HAP-1 (cell line): Measurements from ENCODE around the gene PLAAT3.
A peak's percentile ranks its signal among the peaks of the same experiment; 100 is the strongest.
"Not testable (repeated sequence)": the region's sequence is repeated elsewhere in the genome, so short reads cannot be mapped to it uniquely, and the experiment has no call there.

Experiments
- DNase-seq, 2 experiments: peaks; one replicate each; pipeline ENCODE4 v3.0.0-alpha.2; 2016 to 2020; ENCODE audit warnings: low spot score in 2 of 2
- H3K27me3 ChIP-seq: fragments of 250-450 bp; sonication (Bioruptor Pico); 2 replicates; pipeline ENCODE4 v1.5.1; 2020; ENCODE audit warnings: low read depth, mild to moderate bottlenecking, moderate library complexity
- H3K36me3 ChIP-seq: fragments of 250-450 bp; sonication (Bioruptor Pico); replicated peaks from 2 replicates; pipeline ENCODE4 v1.5.1; 2020; ENCODE audit warnings: mild to moderate bottlenecking
- H3K4me1 ChIP-seq: fragments of 250-450 bp; sonication (Bioruptor Pico); 2 replicates; pipeline ENCODE4 v1.5.1; 2020; ENCODE audit warnings: mild to moderate bottlenecking
- H3K4me3 ChIP-seq: fragments of 250-450 bp; sonication (Bioruptor Pico); 2 replicates; pipeline ENCODE4 v1.5.1; 2020; ENCODE audit warnings: mild to moderate bottlenecking, moderate library complexity
- H3K9me3 ChIP-seq: fragments of 250-450 bp; sonication (Bioruptor Pico); 2 replicates; pipeline ENCODE4 v1.5.1; 2020; ENCODE audit warnings: mild to moderate bottlenecking, moderate library complexity
- in situ Hi-C: fragments of 300-500 bp; cut with MboI; formaldehyde crosslinking; loops from 3 replicates; pipeline ENCODE4 v1.14.3; 2020; ENCODE audit warnings: low sequenced_read_pairs, inconsistent platforms, mixed read lengths

The PLAAT3 gene

DNA sequence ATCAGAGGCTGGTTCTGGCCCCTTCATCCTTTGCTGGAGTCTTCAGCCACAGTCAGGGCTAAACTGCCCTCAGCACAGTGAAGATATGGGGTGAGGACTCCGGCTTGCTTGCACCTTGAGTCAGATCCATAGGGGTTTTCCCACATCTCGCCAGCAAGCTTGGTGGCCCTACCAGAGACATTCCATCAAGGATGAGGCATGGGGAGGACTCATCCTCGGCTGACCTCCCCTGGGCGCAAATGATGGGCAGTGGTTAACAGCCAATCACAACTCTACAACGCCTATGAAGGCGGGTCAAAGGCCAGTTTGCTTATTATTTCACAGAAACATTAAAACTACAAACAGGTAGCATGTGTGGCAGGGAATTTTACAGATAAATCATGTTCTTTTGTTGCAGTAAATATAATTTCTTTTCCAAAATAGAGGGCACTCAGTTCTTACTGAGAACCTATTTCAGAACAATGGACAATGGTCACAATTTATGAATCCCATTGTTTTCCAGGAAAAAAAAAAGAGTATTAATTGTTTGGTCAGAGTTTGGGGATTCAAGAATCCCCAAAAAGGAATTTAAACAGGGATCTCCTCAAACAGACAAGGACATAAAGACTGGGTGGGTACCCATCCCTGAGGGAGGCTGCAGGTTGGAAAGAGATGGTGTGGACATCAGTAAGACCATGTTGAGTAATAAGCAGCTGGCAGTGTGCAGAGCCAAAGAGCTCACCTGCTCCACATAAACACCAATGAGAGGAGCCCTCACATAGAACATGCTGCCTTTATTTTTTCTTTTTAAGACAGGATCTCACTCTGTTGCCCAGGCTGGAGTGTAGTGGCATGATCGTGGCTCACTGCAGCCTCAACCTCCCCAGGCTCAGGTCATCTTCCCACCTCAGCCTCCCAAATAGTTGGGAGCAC is 14.8 kb downstream of the PLAAT3 start:
- no peak for DNase-seq
- Histone ChIP-seq H3K36me3 (peaks cover 33% of the 10 kb centered on the region), H3K27me3 (no peaks in the 10 kb centered on the region), H3K4me1 (peaks cover 18% of the 10 kb centered on the region), H3K9me3 (no peaks in the 10 kb centered on the region), H3K4me3 (no peak overlapping the region)
- in situ Hi-C loops: no loop called here

DNA sequence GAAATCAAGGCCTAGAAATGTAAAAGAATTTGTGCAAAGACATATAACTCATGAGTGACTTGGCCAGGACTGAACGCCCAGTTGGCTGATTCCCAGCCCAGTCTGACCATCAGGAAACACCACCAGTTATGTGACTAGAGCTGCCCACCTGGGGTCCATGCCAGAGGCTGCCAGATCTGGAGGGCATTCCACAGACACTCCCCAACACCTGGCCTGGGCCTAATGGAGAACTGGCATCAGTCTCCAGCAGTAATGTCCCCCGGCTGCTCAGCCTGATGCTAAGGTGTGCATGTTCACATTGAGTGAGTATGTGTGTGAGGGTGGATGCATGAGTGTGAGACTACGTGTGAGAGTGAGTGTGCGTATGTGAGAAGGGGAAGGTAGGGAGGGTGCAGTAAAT is 15.7 kb downstream of the PLAAT3 start:
- H3K4me3 ChIP-seq: no peak overlapping the region
- peaks cover 8% of the 10 kb centered on the region for H3K4me1 ChIP-seq
- in situ Hi-C loops: no loop called here
- no peaks in the 10 kb centered on the region for H3K9me3 ChIP-seq
- no peaks in the 10 kb centered on the region for H3K27me3 ChIP-seq
- peaks cover 36% of the 10 kb centered on the region for H3K36me3 ChIP-seq
- no peak for DNase-seq

DNA sequence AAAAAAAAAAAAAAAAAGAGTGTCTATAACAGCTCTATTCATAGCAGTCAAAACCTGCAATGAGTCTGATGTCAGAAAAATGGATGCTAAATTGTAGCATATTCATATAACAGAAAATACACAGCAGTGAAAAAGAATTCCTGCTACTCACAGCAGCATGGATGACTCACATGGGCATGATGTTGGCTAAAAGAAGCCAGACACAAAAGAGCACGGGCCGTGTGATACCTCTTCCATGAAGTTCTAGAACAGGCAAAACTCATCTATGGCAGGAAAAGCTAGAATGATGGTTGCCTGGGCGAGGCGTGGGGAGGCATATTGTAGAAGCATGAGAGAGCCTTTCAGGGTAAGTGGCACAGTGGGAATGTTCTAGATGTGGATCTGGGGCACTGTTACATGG is 18.9 kb downstream of the PLAAT3 start:
- no peaks in the 10 kb centered on the region for H3K27me3 ChIP-seq
- in situ Hi-C loops: no loop called here
- DNase-seq: peak in 1 of 2 experiments; percentile 3
- H3K9me3 ChIP-seq: no peaks in the 10 kb centered on the region
- H3K36me3 ChIP-seq: peaks cover 58% of the 10 kb centered on the region
- no peak overlapping the region for H3K4me3 ChIP-seq
- no peaks in the 10 kb centered on the region for H3K4me1 ChIP-seq

DNA sequence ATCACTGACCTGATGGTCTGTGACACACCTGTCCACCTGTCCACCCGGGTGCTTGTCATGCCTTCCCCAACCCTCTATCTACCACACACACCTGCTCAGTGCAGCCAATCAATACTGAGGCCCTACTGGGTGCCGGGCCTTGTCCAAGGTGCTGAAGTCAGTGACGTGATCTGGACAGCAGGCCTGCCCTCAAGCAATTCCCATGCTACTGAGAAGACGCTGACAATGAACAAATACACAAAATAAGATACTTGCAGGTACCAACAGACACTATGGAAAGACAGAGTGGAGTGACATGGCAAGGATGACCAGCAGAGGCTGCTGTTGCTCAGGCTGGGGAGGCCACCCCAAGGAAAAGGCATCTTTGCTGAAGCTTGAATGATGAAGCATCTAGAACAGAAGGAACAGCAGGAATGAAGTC is 21.2 kb downstream of the PLAAT3 start:
- peaks cover 69% of the 10 kb centered on the region for H3K36me3 ChIP-seq
- no peak overlapping the region for H3K4me3 ChIP-seq
- no peaks in the 10 kb centered on the region for H3K4me1 ChIP-seq
- peak in 1 of 2 experiments; percentile 59 for DNase-seq
- H3K9me3 ChIP-seq: no peaks in the 10 kb centered on the region
- no peaks in the 10 kb centered on the region for H3K27me3 ChIP-seq
- in situ Hi-C loops: no loop called here

DNA sequence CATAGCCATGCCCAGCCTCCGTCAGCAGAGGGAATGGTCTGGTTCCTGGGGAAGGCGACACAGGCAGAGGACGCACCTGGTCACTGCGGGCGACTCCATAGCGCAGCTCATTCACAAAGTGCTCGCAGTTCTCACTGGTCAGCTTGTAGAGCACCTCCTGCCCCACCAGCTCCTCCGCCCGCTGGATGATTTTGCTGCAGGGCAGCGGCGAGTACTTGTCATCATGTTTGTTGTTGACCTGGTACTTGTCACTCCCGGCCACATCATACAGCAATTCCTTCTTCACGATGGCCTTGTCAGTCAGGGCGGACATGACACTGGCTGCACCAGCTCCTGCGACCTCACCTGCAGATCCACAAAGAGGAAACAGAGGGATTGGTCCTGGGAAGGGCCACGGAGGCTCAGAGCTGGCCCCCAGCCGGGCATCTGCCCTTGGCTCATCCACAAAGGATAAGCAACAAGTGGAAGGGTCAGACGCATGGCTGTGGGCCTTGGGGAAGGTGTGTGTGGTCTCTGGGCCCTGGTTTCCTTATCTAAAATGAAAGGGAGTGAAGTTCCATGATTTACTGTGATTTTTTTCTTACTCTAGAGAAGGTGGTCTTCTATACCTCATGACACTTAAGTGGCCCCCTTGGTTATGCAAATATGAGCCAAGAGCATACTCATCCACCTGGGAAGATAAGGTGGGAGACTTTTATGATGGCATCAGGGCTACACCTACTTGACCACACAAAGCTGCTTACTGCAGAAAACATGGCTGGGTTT is 24.0 kb downstream of the PLAAT3 start:
- Histone ChIP-seq H3K27me3 (no peaks in the 10 kb centered on the region), H3K36me3 (peaks cover 68% of the 10 kb centered on the region), H3K4me3 (no peak overlapping the region), H3K9me3 (no peaks in the 10 kb centered on the region), H3K4me1 (no peaks in the 10 kb centered on the region)
- in situ Hi-C loops: no loop called here
- no peak for DNase-seq

DNA sequence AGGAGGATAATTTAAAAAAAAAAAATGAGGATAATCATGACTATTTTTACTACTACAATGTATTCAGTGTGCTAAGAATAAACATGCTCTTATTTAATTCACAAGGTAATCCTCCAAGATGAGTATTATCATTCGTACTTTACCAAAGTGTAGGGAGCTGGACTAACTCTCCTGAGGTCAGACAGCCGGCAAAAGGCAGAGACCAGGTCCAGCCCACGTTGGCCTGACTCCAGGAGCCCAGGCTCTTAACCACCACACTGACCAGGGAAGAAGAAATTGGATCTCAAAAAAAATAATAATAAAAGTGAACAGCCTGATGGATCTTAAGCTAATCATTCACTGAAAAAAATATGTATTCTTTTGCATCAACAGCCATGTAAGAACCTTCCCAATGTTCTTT is 25.2 kb downstream of the PLAAT3 start:
- Histone ChIP-seq H3K9me3 (no peaks in the 10 kb centered on the region), H3K36me3 (peaks cover 68% of the 10 kb centered on the region), H3K27me3 (no peaks in the 10 kb centered on the region), H3K4me3 (no peak overlapping the region), H3K4me1 (no peaks in the 10 kb centered on the region)
- in situ Hi-C loops: no loop called here
- no peak for DNase-seq

DNA sequence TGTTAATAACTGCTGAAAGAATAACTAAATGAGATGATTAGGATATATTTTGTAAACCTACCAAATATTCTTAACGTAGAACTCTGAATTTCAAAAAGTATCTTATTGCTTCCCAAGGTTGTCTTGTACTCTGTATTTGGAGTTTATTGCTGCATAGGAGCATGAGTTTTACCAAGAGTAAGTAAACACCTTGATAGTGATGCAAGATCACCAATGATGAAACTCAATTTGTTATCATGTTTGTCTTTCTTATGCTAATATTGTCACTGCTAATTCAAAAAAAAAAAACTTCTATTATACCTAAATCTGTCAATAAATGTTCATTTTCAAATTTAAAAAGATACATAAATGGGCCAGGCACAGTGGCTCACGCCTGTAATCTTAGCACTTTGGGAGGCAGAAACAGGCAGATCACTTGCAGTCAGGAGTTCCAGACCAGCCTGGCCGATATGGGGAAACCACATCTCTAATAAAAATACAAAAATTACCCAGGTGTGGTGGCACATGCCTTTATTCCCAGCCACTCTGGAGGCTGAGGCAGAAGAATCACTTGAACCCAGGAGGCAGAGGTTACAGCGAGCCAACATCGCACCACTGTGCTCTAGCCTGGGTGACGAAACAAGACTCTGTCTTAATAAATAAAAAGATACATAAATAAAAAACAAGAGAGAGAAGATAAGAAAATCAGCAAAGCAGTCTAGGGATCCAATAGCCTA is 27.6 kb downstream of the PLAAT3 start:
- peaks cover 11% of the 10 kb centered on the region for H3K9me3 ChIP-seq
- no peak overlapping the region for H3K4me3 ChIP-seq
- peaks cover 70% of the 10 kb centered on the region for H3K36me3 ChIP-seq
- H3K27me3 ChIP-seq: no peaks in the 10 kb centered on the region
- no peak for DNase-seq
- in situ Hi-C loops: no loop called here
- H3K4me1 ChIP-seq: peaks cover 10% of the 10 kb centered on the region

DNA sequence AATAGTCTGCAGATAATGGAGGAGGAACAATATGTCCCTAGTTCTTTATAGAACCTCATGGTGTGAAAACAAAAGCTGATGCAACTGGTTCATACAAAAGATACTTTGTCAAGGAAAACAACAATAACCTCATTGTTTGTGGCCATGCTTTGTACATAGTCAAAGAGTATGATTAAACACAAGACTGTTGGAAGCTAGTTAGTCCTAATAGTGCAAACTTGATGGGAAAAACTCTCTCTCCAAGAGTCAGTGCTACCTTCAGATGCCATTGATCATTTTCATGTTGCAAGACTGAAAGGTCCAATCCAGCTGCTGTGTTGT is 30.9 kb downstream of the PLAAT3 start:
- H3K4me3 ChIP-seq: no peak overlapping the region
- peaks cover 16% of the 10 kb centered on the region for H3K9me3 ChIP-seq
- peaks cover 71% of the 10 kb centered on the region for H3K36me3 ChIP-seq
- in situ Hi-C loops: no loop called here
- no peaks in the 10 kb centered on the region for H3K27me3 ChIP-seq
- H3K4me1 ChIP-seq: peaks cover 10% of the 10 kb centered on the region
- peak in 1 of 2 experiments; percentile 36 for DNase-seq

DNA sequence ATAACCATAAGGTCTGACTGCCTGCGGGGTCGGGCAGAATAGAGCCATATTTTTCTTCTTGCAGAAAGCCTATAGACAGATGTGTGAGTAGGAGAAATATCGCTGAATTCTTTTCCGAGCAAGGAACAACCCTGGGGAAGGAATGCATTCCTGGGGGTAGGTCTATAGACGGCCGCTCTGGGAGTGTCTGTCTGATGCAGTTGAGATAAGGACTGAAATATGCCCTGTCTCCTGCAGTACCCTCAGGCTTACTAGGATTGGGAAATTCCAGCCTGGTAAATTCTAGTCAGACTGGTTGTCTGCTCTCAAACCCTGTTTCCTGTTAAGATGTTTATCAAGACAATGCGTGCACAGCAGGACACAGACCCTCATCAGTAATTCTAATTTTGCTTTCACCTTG is 33.0 kb downstream of the PLAAT3 start:
- peaks cover 56% of the 10 kb centered on the region for H3K36me3 ChIP-seq
- in situ Hi-C loops, H3K4me3 ChIP-seq, H3K27me3 ChIP-seq, DNase-seq: not testable (repeated sequence)
- H3K9me3 ChIP-seq: peaks cover 16% of the 10 kb centered on the region
- peaks cover 10% of the 10 kb centered on the region for H3K4me1 ChIP-seq

DNA sequence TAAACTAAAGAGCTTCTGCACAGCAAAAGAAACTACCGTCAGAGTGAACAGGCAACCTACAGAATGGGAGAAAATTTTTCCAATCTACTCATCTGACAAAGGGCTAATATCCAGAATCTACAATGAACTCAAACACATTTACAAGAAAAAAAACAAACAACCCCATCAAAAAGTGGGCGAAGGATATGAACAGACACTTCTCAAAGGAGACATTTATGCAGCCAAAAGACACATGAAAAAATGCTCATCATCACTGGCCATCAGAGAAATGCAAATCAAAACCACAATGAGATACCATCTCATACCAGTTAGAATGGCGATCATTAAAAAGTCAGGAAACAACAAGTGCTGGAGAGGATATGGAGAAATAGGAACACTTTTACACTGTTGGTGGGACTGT is 35.4 kb downstream of the PLAAT3 start:
- H3K36me3 ChIP-seq: peaks cover 55% of the 10 kb centered on the region
- H3K4me1 ChIP-seq, in situ Hi-C loops, H3K27me3 ChIP-seq, H3K4me3 ChIP-seq, DNase-seq: not testable (repeated sequence)
- peaks cover 16% of the 10 kb centered on the region for H3K9me3 ChIP-seq

DNA sequence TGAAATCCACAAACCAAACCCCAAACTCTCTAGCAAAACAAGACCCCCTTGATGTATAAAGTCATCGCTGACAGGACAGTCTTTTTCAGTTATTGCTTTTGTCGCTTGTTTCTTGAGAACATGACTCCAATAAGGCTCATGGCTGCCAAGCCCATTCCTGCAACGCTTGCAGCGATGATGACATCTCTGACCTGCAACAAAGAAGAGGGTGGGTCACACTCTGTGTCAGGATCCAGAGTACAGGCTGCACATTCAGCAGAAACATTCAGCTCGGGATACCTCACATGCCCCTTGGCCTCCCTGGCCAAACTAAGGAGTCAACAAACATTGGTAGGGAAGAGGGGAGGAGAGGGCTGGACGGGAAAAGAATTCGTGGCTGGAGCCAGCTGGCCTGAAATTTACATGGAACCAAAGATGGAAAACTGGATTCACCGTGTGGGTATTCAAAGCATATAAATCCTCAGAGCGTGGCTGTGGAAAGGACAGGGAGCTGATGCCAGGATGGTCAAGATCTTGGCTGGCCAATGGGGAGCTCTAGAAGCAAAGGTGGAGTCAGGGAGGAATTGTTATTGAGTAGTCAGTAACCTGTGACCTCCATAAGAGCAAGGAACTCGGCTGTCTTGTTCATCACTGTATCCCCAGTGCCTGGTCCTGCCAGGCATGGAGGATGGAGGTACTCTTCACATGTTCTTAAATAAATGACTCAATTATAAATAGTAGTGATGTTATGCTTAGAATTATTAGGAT is 39.2 kb downstream of the PLAAT3 start:
- Histone ChIP-seq H3K36me3 (peaks cover 23% of the 10 kb centered on the region), H3K9me3 (peaks cover 2% of the 10 kb centered on the region; the same call in 1 of the 2 replicates), H3K4me3 (no peak overlapping the region), H3K4me1 (peaks cover 6% of the 10 kb centered on the region), H3K27me3 (no peaks in the 10 kb centered on the region)
- in situ Hi-C loops: no loop called here
- DNase-seq: peak in 1 of 2 experiments; percentile 4

DNA sequence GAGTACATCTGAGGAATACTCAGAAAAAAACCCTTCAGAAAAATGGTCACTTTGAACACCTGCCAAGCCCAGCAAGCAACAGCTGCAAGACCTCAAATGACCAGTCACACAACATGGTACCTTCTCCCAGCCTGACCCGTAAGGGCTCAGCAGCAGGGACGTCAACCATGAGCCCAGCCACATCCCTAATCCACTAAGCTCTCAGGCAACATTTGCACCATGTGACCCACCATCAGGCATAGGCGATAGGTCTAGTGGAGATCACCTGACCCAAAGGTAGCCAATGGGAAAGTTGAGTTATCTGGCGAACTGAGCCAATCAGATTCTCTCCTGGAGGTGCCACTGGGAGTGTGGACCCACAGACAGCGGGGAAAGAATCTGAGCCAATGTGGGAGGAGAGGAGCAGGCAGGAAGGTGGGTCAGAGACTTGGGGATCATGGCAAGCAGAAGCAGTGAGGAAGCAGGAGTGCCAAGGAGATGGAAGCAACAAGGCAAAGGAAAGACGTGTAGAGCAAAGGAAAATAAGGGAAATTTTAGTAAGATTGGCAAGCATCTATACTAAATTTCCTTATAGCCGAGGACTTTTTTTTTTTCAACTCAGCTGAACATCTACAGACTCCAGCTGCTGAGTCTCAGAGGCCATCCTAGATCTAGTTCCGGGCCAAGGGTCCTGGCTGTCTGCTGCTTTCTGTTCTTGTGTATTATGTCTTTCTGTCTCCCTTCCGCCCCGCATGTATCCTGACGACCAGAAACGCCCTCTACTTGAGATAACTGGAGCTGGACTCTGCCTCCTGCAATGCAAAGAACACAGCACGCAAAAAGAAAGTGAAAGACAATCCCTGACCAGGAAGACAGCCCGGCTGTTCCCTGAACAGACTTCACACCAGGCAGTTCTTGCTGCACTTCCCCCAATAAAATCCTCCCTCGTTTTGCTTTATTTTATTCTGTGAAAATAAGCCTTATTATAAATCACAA is 40.1 kb downstream of the PLAAT3 start:
- peak in 1 of 2 experiments; percentile 8 for DNase-seq
- H3K4me3 ChIP-seq: no peak overlapping the region
- H3K36me3 ChIP-seq: peaks cover 20% of the 10 kb centered on the region
- H3K27me3 ChIP-seq: no peaks in the 10 kb centered on the region
- no peaks in the 10 kb centered on the region; the same call in 1 of the 2 replicates for H3K9me3 ChIP-seq
- H3K4me1 ChIP-seq: peaks cover 6% of the 10 kb centered on the region
- in situ Hi-C loops: no loop called here
